GM21360 (cell line): ENCODE results near the gene MS4A1.
"Not testable (repeated sequence)": the region's sequence is repeated elsewhere in the genome, so short reads cannot be mapped to it uniquely, and the experiment has no call there.

ENCODE experiments used
- ATAC-seq: cut with Tn5 transposase; IDR thresholded peaks from one replicate; pipeline ENCODE4 v1.9.1; 2021; ENCODE audit warnings: mild to moderate bottlenecking, moderate library complexity; ENCODE audit not compliant: unreplicated experiment

Gene MS4A1

DNA sequence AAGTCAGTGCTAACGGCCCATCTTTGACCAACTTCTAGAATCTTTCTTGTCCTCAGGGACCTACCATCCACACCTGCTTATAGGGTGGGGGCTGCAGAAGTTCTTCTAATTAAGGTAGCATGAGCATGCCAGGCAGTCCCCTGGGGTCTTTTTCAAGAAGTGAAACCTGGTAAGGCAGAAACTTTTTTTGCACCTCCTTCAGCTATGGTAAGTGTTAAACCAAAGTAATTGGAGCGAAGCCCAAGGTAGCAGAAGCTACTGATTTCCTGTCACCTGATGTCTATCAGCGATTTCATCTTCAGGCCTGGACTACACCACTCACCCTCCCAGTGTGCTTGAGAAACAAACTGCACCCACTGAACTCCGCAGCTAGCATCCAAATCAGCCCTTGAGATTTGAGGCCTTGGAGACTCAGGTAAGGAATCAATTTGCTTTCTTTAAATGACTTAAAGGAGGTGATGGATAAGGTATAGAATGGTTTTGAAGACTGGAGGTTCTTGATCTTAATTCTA, at the start of gene MS4A1:
Gene MS4A1, plus strand, starts transcription at position 317 of the 512 bp plus-strand sequence. CDS start 6,528 bp downstream, outside the sequence.
- peak; percentile 87 for ATAC-seq

GRCh38 chr11:60420015-60420414, 35.6 kb upstream of the MS4A1 start:
- no peak for ATAC-seq

GRCh38 chr11:60422609-60423008, 33.0 kb upstream of the MS4A1 start:
- ATAC-seq: no peak

DNA sequence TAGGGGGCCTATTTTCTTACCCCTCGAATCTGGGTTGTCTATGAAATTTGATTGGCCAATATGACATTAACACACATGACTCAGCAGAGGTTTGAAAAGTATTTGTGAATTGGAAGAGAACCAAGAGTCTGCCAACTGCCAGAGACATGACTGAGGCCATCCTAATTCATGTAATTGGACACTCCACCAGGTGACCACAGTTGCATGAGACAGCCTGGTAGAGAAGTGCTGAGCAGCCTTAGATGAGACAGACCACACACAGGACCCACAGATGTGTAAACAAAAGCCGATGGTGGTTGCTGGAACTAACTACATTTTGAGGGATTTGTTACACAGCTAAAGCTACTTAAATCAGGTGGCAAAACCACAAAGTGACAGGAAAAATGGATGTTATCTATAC, 27.1 kb upstream of the MS4A1 start:
- ATAC-seq: no peak

DNA sequence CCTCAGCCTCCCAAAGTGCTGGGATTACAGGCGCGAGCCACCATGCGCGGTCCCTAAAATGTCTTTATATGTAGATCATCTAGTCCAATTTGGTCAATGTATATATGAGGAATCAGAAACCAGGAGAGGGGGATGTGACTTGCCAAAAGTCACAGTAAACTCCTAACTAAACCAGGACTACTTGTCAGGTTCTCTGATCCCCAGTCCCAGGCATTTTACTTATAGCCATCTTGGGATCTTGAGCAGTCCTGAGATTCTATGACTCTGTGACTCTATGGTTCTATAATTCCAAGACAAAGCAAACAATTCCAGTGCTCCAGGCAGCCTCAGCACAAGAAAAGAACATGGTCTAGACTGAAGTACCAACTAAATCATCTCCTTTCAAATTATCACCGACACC, 26.4 kb upstream of the MS4A1 start, which contains the start of gene MS4A5:
Gene MS4A5, plus strand, starts transcription at position 301 of the 400 bp plus-strand sequence. CDS start 103 bp downstream, outside the sequence.
- no peak for ATAC-seq

GRCh38 chr11:60431251-60431650, 24.4 kb upstream of the MS4A1 start:
- ATAC-seq: no peak

DNA sequence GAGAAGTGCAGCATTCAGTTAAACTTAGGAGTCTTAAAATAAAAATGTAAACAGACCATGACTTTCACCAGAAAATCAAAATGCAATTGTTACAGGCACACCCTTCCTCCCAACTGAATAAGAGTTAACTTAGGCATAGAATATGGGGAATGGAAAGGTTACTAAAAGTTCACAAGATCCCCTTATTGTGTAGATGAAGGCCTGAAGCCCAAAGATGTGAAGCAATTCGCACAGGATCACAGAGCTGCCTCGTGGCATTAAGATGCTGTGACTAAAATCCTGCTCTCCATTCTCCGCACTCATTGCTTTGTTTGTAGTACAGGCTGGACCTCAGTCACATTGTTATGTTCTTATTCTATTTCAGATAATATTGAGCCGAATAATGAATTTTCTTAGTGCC, 22.2 kb upstream of the MS4A1 start:
- no peak for ATAC-seq

GRCh38 chr11:60447070-60447469, 8.6 kb upstream of the MS4A1 start:
- ATAC-seq: no peak

- ATAC-seq: no peak
These were observed 7.8 kb upstream of the MS4A1 start for GRCh38 chr11:60447846-60448245.

DNA sequence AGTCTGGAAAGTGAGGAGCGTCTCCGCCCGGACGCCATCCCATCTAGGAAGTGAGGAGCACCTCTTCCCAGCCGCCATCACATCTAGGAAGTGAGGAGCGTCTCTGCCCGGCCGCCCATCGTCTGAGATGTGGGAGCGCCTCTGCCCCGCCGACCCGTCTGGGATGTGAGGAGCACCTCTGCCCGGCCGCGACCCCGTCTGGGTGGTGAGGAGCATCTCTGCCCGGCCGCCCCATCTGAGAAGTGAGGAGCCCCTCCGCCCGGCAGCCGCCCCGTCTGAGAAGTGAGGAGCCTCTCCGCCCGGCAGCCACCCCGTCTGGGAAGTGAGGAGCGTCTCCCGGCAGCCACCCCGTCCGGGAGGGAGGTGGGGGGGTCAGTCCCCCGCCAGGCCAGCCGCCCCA, 4.5 kb upstream of the MS4A1 start:
- ATAC-seq: not testable (repeated sequence)

DNA sequence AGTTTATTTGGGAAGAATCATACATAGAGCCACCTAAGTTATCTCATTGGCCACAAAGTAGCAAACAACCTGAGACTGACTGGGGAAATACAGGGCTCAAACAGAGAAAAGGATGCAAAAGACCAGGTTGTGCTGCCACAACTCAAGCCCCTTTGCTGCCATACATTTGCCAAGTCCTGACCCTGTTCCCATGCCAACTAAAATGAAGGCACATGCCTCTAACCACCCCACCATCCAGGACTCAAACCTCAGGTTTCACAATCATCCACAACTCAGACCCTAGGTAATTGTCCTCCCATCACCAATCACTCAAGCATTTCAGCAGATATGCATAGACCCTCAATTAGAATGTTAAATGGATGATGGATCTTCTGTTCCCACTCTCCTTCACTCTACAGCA, 1.4 kb upstream of the MS4A1 start:
- ATAC-seq: no peak

- ATAC-seq: peak; percentile 34
These were observed 1.9 kb downstream of the MS4A1 start for GRCh38 chr11:60457576-60457975.

- ATAC-seq: no peak
These were observed 3.7 kb downstream of the MS4A1 start for GRCh38 chr11:60459345-60459744.

GRCh38 chr11:60468829-60469228, 13.2 kb downstream of the MS4A1 start:
- no peak for ATAC-seq

DNA sequence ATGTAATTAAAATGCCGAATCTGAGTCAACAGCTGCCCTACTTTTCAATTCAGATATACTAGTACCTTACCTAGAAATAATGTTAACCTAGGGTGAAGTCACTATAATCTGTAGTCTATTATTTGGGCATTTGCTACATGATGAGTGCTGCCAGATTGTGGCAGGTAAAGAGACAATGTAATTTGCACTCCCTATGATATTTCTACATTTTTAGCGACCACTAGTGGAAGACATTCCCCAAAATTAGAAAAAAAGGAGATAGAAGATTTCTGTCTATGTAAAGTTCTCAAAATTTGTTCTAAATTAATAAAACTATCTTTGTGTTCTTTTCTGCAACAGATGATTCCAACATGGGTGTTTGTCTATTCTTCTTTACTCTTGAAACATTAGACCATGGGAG, 14.1 kb downstream of the MS4A1 start:
- no peak for ATAC-seq

DNA sequence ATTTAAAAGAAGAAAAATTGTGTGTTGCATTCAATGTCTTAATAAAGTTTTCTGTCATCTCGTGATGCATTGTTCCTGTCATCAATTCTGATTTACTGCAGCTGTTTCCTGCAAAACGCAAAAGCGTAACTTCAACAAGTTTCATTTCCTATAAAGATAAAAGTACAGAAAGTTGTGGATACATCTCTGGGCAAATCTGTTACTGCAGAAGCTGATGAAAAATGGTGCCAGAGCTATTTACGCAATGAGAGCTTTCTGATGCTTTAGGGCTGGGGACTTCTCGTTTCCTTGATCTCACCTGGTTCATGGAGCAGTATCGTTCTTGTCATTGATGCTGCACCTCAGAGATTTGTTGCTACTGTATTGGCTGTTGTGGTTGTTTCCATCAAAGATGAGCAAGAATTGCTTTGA, 21.4 kb downstream of the MS4A1 start:
- ATAC-seq: no peak

DNA sequence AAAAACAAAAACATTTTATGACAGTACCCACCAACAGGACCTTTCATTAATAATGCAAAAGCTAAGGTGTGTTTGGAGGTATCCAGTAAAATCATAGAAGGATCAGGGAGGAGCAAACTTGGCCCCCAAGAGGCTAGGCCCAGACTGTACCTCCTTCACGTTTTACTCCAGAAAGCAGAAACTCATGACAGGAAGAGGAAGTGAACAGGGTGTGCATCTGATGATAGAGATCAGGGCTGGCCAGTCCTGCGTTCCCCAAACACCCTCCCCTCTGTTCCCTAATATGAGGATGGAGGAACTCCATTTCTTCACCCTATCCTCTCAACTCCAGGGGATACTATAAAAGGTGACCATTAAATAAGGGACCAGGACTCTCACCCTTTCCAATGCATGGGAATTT, 26.7 kb downstream of the MS4A1 start:
- peak; percentile 57 for ATAC-seq

GRCh38 chr11:60485987-60486386, 30.3 kb downstream of the MS4A1 start:
- peak; percentile 82 for ATAC-seq

- ATAC-seq: no peak
These were observed 36.9 kb downstream of the MS4A1 start, which contains the start of gene MS4A12 for GRCh38 chr11:60492488-60493009. Gene MS4A12 (plus strand): TSS chr11:60492778. CDS start chr11:60497319, 4,541 bp downstream.

DNA sequence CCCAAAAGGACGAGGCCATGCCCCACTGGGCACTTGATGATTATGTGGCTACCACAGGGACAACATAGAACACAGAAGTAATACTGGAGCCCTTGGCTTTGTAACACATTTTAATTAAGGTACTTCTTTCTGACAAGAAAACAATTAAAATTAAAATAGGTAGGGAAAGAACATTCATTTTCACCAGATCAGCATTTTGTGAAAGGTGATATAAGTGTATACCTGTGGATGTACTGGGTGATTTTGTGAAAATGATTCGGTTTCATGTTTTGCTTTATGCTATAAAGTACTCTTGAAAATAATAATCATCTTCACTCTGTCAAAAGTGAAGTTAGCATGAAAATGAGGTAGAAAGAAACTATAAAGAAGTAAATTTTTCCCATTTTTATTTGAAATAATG, 37.8 kb downstream of the MS4A1 start:
- no peak for ATAC-seq

DNA sequence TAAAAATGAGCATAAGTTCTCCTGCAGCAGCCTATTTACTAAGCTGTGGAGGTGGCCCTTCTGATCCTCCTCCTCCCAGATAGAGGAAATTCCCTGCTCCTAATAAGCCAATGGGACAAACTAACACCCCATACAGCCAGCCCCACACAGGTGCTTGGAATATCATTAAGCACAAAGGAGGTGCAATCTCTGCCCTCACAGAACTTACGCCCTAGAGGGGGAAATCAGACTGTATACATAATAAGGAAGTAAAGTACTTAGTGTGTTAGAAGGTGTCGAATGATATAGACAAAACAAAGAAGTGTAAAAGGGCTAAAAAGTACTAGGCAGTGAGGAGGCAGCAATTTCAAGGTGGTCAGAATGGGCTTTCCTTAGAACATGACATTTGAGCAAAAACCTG, 42.8 kb downstream of the MS4A1 start:
- no peak for ATAC-seq

DNA sequence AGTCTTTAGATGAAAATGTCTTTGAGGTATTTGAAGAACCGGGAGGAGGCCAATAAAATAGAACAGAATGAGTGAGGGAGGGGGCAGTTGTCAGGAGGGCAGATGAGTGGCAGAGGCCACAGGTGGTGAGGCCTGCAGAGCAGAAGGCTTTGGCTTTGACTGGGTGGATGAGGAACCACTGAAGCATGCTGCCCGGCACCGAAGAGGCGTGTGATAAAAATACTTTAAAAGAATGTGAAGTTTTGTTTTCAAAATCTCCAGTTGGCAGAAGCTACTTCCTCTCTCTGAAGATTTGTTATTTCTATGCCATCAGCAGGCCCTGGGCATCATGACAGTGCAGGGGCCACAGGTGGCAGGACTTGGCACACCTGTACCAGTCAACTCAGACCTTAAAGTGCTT, 43.2 kb downstream of the MS4A1 start:
- ATAC-seq: peak; percentile 74
